H1 (cell line): ENCODE data around the gene BCAS1.

Source experiments
- KDM4A ChIP-seq: IDR thresholded peaks from one replicate; pipeline ENCODE4 v1.7.1; 2012; ENCODE audit warnings: low read depth, mild to moderate bottlenecking, moderate library complexity, low read length, inconsistent platforms; ENCODE audit not compliant: severe bottlenecking
- MAX ChIP-seq: IDR thresholded peaks from 2 replicates; pipeline ENCODE4 v1.6.1; 2012; ENCODE audit warnings: inconsistent platforms
- ZNF274 ChIP-seq: IDR thresholded peaks from 2 replicates; pipeline ENCODE4 v1.7.0; 2012; ENCODE audit warnings: low read length, borderline replicate concordance; ENCODE audit errors: extremely low read depth

GRCh38 chr20:54038961-54039360, 31.4 kb downstream of the BCAS1 start:
- TF ChIP-seq ZNF274, result no peak
- TF ChIP-seq MAX, result no peak
- TF ChIP-seq KDM4A, result no peak
